Activated CD4-positive, alpha-beta memory T cell treated with anti-CD3 and anti-CD28 coated beads for 36 hours (primary cell): ENCODE data around the gene PTPN14. TPM values are rescaled to one million over a fixed set of nuclear protein-coding genes. Genes with fewer than 3 reads are reported as not detected.
"Not testable (repeated sequence)": the region's sequence is repeated elsewhere in the genome, so short reads cannot be mapped to it uniquely, and the experiment has no call there.

ENCODE experiments used
- CTCF ChIA-PET: fragments of 350-600 bp; sonication (Branson Sonifier 250); formaldehyde crosslinking; loops from one replicate; lab custom pipeline; 2021; ENCODE audit warnings: antibody characterized with exemption, inconsistent platforms; lab: Charles Lee
- POLR2A ChIA-PET: fragments of 350-600 bp; sonication (Branson Sonifier 250); formaldehyde crosslinking; loops from one replicate; lab custom pipeline; 2021; ENCODE audit warnings: antibody characterized with exemption; lab: Charles Lee
- DNase-seq: peaks from one replicate; pipeline ENCODE4 v3.0.0-alpha.2; 2020
- H3K27ac Mint-ChIP-seq: one replicate; pipeline ENCODE4 v1.8.0; 2021; ENCODE audit warnings: mixed read lengths
- H3K27me3 Mint-ChIP-seq: one replicate; pipeline ENCODE4 v1.8.0; 2021; ENCODE audit warnings: mixed read lengths
- H3K36me3 Mint-ChIP-seq: one replicate; pipeline ENCODE4 v1.8.0; 2021; ENCODE audit warnings: mixed read lengths
- H3K4me1 Mint-ChIP-seq: one replicate; pipeline ENCODE4 v1.8.0; 2021; ENCODE audit warnings: low read depth, mixed read lengths
- H3K4me3 Mint-ChIP-seq: one replicate; pipeline ENCODE4 v1.8.0; 2021; ENCODE audit warnings: mild to moderate bottlenecking, mixed read lengths
- H3K9me3 Mint-ChIP-seq: one replicate; pipeline ENCODE4 v1.8.0; 2021; ENCODE audit warnings: mixed read lengths
- intact Hi-C: fragments of 100-400 bp; cut with micrococcal nuclease; formaldehyde crosslinking; loops from one replicate; pipeline ENCODE4 v1.15.1; 2023
- total RNA-seq, 2 experiments: library from RNA; stranded (reverse); gene quantifications; one replicate each; pipeline ENCODE4 v1.2.3, GENCODE V29; 2021

Gene PTPN14
- total RNA-seq, 2 experiments from 2014 or later, result 1.0 to 1.1 TPM

GRCh38 chr1:214532070-214532469 lies 19.3 kb downstream of the PTPN14 start:
- no peak overlapping the region for H3K4me3 Mint-ChIP-seq
- H3K27ac Mint-ChIP-seq, result no peak overlapping the region
- CTCF ChIA-PET, result no interaction called here
- H3K36me3 Mint-ChIP-seq, result no peaks in the 10 kb centered on the region
- H3K4me1 Mint-ChIP-seq, result no peaks in the 10 kb centered on the region
- no peak for DNase-seq
- intact Hi-C loops, result no loop called here
- POLR2A ChIA-PET, result no interaction called here
- no peaks in the 10 kb centered on the region for H3K27me3 Mint-ChIP-seq
- H3K9me3 Mint-ChIP-seq, result no peaks in the 10 kb centered on the region

GRCh38 chr1:214525535-214526019 lies 25.8 kb downstream of the PTPN14 start:
- Mint-ChIP-seq H3K4me1 (peaks cover 6% of the 10 kb centered on the region), H3K4me3 (no peak overlapping the region), H3K9me3 (no peaks in the 10 kb centered on the region), H3K36me3 (no peaks in the 10 kb centered on the region), H3K27me3 (peaks cover 9% of the 10 kb centered on the region), H3K27ac (no peak overlapping the region)
- CTCF ChIA-PET, result interaction anchor here (0.9 kb wide), 1 partner anchor 194 kb away, joined by 3 read pairs; no protein-coding TSS in a partner anchor
- intact Hi-C loops, result no loop called here
- DNase-seq, result no peak
- POLR2A ChIA-PET, result interaction anchor here (0.6 kb wide), 1 partner anchor 10 kb away, joined by 3 read pairs; no protein-coding TSS in a partner anchor

GRCh38 chr1:214524824-214525223 lies 26.6 kb downstream of the PTPN14 start:
- no peaks in the 10 kb centered on the region for H3K9me3 Mint-ChIP-seq
- no peak overlapping the region for H3K27ac Mint-ChIP-seq
- ChIA-PET POLR2A (no interaction called here), CTCF (no interaction called here)
- peaks cover 6% of the 10 kb centered on the region for H3K4me1 Mint-ChIP-seq
- H3K4me3 Mint-ChIP-seq, result no peak overlapping the region
- intact Hi-C loops, result no loop called here
- no peaks in the 10 kb centered on the region for H3K36me3 Mint-ChIP-seq
- DNase-seq, result no peak
- peaks cover 9% of the 10 kb centered on the region for H3K27me3 Mint-ChIP-seq

GRCh38 chr1:214523124-214523824 lies 28.1 kb downstream of the PTPN14 start:
- Mint-ChIP-seq H3K36me3 (no peaks in the 10 kb centered on the region), H3K27ac (no peak overlapping the region), H3K9me3 (no peaks in the 10 kb centered on the region), H3K4me3 (no peak overlapping the region), H3K27me3 (peaks cover 9% of the 10 kb centered on the region), H3K4me1 (peaks cover 6% of the 10 kb centered on the region)
- ChIA-PET POLR2A (no interaction called here), CTCF (no interaction called here)
- no peak for DNase-seq
- intact Hi-C loops, result no loop called here

- H3K9me3 Mint-ChIP-seq, H3K4me3 Mint-ChIP-seq, H3K4me1 Mint-ChIP-seq, H3K27me3 Mint-ChIP-seq, intact Hi-C loops, POLR2A ChIA-PET, H3K27ac Mint-ChIP-seq, H3K36me3 Mint-ChIP-seq, DNase-seq, CTCF ChIA-PET: not testable (repeated sequence)
These were observed 29.9 kb downstream of the PTPN14 start for GRCh38 chr1:214521458-214521857.

GRCh38 chr1:214520544-214521165 lies 30.7 kb downstream of the PTPN14 start:
- Mint-ChIP-seq H3K9me3 (no peaks in the 10 kb centered on the region), H3K4me1 (peaks cover 12% of the 10 kb centered on the region), H3K27ac (no peak overlapping the region), H3K27me3 (peaks cover 8% of the 10 kb centered on the region), H3K4me3 (no peak overlapping the region), H3K36me3 (no peaks in the 10 kb centered on the region)
- intact Hi-C loops, result no loop called here
- no peak for DNase-seq
- ChIA-PET POLR2A (no interaction called here), CTCF (interaction anchor here (1.0 kb wide), 1 partner anchor 188 kb away, joined by 4 read pairs; no protein-coding TSS in a partner anchor)

- Mint-ChIP-seq H3K27ac (no peak overlapping the region), H3K27me3 (peaks cover 7% of the 10 kb centered on the region), H3K36me3 (no peaks in the 10 kb centered on the region), H3K4me1 (peaks cover 8% of the 10 kb centered on the region), H3K9me3 (no peaks in the 10 kb centered on the region), H3K4me3 (no peak overlapping the region)
- intact Hi-C loops, result no loop called here
- no peak for DNase-seq
- ChIA-PET CTCF (no interaction called here), POLR2A (no interaction called here)
These were observed 33.0 kb downstream of the PTPN14 start for GRCh38 chr1:214518361-214518760.

- no peak overlapping the region for H3K27ac Mint-ChIP-seq
- ChIA-PET POLR2A (no interaction called here), CTCF (no interaction called here)
- peaks cover 8% of the 10 kb centered on the region for H3K4me1 Mint-ChIP-seq
- intact Hi-C loops, result no loop called here
- no peak overlapping the region for H3K4me3 Mint-ChIP-seq
- H3K36me3 Mint-ChIP-seq, result no peaks in the 10 kb centered on the region
- peaks cover 2% of the 10 kb centered on the region for H3K27me3 Mint-ChIP-seq
- DNase-seq, result no peak
- H3K9me3 Mint-ChIP-seq, result no peaks in the 10 kb centered on the region
These were observed 34.7 kb downstream of the PTPN14 start for GRCh38 chr1:214516434-214517326.

- Mint-ChIP-seq H3K4me3 (no peak overlapping the region), H3K27ac (no peak overlapping the region), H3K27me3 (no peaks in the 10 kb centered on the region), H3K4me1 (peaks cover 8% of the 10 kb centered on the region), H3K9me3 (no peaks in the 10 kb centered on the region), H3K36me3 (no peaks in the 10 kb centered on the region)
- DNase-seq, result no peak
- POLR2A ChIA-PET, result no interaction called here
- CTCF ChIA-PET, result no interaction called here
- intact Hi-C loops, result no loop called here
These were observed 35.6 kb downstream of the PTPN14 start for GRCh38 chr1:214515544-214516433.

GRCh38 chr1:214514819-214515383 lies 36.5 kb downstream of the PTPN14 start:
- Mint-ChIP-seq H3K27ac (no peak overlapping the region), H3K4me3 (no peak overlapping the region), H3K4me1 (peaks cover 8% of the 10 kb centered on the region), H3K9me3 (no peaks in the 10 kb centered on the region), H3K27me3 (no peaks in the 10 kb centered on the region), H3K36me3 (no peaks in the 10 kb centered on the region)
- intact Hi-C loops, result no loop called here
- DNase-seq, result no peak
- ChIA-PET CTCF (no interaction called here), POLR2A (no interaction called here)

- H3K27ac Mint-ChIP-seq, result no peak overlapping the region
- peaks cover 8% of the 10 kb centered on the region for H3K4me1 Mint-ChIP-seq
- DNase-seq, result no peak
- POLR2A ChIA-PET, result no interaction called here
- CTCF ChIA-PET, result no interaction called here
- H3K4me3 Mint-ChIP-seq, result no peak overlapping the region
- H3K9me3 Mint-ChIP-seq, result no peaks in the 10 kb centered on the region
- intact Hi-C loops, result no loop called here
- no peaks in the 10 kb centered on the region for H3K27me3 Mint-ChIP-seq
- no peaks in the 10 kb centered on the region for H3K36me3 Mint-ChIP-seq
These were observed 37.2 kb downstream of the PTPN14 start for GRCh38 chr1:214514032-214514818.
